WTC11 (cell line): ENCODE measurements around the gene BICD2.

Experiments used
- CTCF ChIP-seq: fragments of 200-600 bp; IDR thresholded peaks from 2 replicates; pipeline ENCODE4 v1.8.0; 2022; ENCODE audit warnings: antibody characterized with exemption
- KAT7 ChIP-seq: sonication (generic); formaldehyde crosslinking; IDR thresholded peaks from 2 replicates; pipeline ENCODE4 v1.8.1; 2023; ENCODE audit warnings: missing genetic modification reagents, mild to moderate bottlenecking, borderline replicate concordance
- NR2C2 ChIP-seq: sonication (generic); formaldehyde crosslinking; IDR thresholded peaks from 2 replicates; pipeline ENCODE4 v1.8.0; 2022; ENCODE audit warnings: mild to moderate bottlenecking, missing genetic modification reagents
- RORB ChIP-seq: fragments of 250-450 bp; sonication (Bioruptor Pico); IDR thresholded peaks from 2 replicates; pipeline ENCODE4 v1.9.0; 2021; ENCODE audit warnings: mild to moderate bottlenecking
- ZSCAN18 ChIP-seq: fragments of 250-450 bp; sonication (Bioruptor Pico); IDR thresholded peaks from 2 replicates; pipeline ENCODE4 v2.1.2; 2022; ENCODE audit warnings: mild to moderate bottlenecking, moderate library complexity
- TF ChIP-seq, protein P1 (sequence below): sonication (generic); formaldehyde crosslinking; IDR thresholded peaks from 2 replicates; pipeline ENCODE4 v1.8.1; 2023; ENCODE audit warnings: mild to moderate bottlenecking, missing genetic modification reagents
- TF ChIP-seq, protein P2 (sequence below): sonication (generic); formaldehyde crosslinking; IDR thresholded peaks from 2 replicates; pipeline ENCODE4 v1.8.1; 2023; ENCODE audit warnings: mild to moderate bottlenecking, missing genetic modification reagents, moderate library complexity

DNA sequence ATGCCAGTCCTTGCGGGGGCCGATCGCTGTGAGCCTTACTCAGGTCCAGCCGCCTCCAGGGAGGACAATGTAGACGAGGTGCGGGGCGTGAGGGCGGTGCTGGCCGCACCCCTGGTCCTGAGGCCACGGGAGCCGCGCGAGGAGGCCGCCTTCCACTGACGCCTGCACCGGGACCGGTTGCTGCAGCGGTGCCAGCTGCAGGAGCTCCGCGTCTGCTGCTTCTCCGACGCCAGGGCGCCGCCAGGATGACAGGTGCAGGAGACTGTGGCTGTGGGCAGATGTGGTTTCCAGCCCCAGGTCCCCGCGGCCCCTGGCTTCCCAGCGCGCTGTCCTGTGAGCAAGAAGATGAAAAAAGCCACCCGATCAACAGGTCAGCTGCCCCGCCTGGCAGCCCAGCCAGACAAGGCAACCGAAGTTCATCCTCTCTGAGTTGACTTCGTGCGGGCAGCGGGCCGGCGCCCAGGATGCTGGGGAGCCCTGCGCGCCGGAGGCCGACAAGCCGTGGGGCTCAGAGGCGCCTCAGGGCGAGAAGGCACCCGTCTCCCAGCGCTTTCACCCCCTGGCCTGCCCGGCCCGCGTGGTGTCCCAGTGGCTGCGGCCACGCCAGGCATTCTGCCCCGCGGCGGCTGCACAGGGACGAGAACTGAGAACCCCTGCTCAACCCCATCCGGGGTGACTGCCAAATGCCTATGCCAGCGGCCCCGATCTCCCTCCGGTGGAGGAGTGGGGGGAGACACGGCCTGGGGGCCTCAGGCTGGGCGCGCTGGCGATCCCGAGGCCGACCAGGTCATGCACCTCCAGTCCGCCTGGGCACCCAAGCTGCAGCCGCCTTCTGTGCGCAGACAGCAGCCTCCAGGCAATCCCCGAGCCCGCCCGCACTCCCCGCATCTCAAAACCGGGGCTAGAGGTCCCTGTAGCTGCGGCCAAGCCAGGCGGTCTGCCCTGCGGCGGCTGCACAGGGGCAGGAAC, 43.4 kb upstream of the BICD2 start:
- no peak for TF ChIP-seq CTCF
- no peak for TF ChIP-seq ZSCAN18
- TF ChIP-seq, protein P1, sequence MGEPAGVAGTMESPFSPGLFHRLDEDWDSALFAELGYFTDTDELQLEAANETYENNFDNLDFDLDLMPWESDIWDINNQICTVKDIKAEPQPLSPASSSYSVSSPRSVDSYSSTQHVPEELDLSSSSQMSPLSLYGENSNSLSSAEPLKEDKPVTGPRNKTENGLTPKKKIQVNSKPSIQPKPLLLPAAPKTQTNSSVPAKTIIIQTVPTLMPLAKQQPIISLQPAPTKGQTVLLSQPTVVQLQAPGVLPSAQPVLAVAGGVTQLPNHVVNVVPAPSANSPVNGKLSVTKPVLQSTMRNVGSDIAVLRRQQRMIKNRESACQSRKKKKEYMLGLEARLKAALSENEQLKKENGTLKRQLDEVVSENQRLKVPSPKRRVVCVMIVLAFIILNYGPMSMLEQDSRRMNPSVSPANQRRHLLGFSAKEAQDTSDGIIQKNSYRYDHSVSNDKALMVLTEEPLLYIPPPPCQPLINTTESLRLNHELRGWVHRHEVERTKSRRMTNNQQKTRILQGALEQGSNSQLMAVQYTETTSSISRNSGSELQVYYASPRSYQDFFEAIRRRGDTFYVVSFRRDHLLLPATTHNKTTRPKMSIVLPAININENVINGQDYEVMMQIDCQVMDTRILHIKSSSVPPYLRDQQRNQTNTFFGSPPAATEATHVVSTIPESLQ = no peak
- no peak for TF ChIP-seq RORB (CRISPR knock-in tag)
- no peak for TF ChIP-seq NR2C2 (CRISPR knock-in tag)
- TF ChIP-seq, protein P2, sequence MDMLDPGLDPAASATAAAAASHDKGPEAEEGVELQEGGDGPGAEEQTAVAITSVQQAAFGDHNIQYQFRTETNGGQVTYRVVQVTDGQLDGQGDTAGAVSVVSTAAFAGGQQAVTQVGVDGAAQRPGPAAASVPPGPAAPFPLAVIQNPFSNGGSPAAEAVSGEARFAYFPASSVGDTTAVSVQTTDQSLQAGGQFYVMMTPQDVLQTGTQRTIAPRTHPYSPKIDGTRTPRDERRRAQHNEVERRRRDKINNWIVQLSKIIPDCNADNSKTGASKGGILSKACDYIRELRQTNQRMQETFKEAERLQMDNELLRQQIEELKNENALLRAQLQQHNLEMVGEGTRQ (CRISPR knock-in tag) = no peak
- no peak for TF ChIP-seq KAT7 (CRISPR knock-in tag)
